GM18505 (cell line): Measurements from ENCODE around the gene PLPPR2.
"Not testable (repeated sequence)": the region's sequence is repeated elsewhere in the genome, so short reads cannot be mapped to it uniquely, and the experiment has no call there.

Source experiments
- ATAC-seq: cut with Tn5 transposase; IDR thresholded peaks from one replicate; pipeline ENCODE4 v1.9.1; 2021; ENCODE audit not compliant: unreplicated experiment
- POLR2A ChIP-seq: IDR thresholded peaks from 4 replicates; pipeline ENCODE4 v1.6.1; 2011; ENCODE audit warnings: borderline replicate concordance; ENCODE audit not compliant: insufficient read depth, insufficient read length; ENCODE audit errors: extremely low read depth

The PLPPR2 gene

DNA sequence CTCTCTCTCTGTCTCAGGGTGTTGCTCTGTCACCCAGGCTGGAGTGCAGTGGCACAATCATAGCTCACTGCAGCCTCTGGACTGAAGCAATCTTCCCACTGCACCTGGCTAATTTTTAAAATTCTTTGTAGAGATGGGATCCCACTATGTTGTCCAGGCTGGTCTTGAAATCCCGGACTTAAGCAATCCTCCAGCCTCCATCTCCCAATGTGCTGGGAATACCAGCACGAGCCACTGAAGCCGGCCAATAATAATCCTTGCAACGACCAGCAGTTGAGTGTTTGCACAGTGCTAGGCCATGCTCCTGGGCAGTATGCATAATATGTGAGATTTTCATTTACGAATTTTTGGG is 29.5 kb downstream of the PLPPR2 start:
- no peak for ATAC-seq
- no peak for TF ChIP-seq POLR2A

DNA sequence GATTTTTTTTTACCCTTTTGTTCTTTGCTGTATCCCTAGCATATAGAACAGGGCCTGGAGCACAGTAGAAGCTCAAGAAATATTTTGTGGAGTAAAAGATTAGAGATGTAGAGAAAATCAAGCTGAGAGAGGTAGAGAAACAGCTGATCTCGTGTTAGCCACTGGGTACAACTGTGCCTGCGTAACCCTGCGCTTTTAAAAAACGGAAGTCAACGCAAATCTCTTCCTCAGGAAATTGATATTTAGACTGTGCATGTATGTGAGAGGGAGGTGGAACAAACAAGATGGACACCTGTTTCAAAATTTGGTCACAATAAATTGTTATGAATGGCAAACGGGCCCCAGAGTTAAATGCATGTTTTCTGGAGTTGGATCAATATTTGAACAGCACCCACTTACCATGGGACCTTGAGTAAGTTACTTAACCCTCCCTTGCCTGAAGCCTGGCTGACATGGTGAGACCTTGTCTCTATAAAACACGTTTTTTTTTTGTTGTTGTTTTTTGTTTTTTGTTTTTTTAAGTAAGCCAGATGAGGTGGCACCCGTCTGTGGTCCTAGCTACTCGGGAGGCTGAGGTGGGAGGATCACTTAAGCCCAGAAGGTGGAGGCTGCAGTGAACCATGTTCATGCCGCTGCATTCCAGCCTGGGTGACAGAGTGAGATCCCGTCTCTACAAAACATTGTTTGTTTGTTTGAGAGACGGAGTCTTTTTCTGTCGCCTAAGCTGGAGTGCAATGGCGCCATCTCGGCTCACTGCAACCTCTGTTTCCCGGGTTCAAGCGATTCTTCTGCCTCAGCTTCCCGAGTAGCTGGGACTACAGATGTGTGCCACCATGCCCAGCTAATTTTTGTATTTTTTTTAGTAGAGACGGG is 32.2 kb downstream of the PLPPR2 start:
- no peak for ATAC-seq
- TF ChIP-seq POLR2A = no peak

- no peak for TF ChIP-seq POLR2A
- ATAC-seq = no peak
Observed at GRCh38 chr19:11390359-11390758, 35.1 kb downstream of the PLPPR2 start.

DNA sequence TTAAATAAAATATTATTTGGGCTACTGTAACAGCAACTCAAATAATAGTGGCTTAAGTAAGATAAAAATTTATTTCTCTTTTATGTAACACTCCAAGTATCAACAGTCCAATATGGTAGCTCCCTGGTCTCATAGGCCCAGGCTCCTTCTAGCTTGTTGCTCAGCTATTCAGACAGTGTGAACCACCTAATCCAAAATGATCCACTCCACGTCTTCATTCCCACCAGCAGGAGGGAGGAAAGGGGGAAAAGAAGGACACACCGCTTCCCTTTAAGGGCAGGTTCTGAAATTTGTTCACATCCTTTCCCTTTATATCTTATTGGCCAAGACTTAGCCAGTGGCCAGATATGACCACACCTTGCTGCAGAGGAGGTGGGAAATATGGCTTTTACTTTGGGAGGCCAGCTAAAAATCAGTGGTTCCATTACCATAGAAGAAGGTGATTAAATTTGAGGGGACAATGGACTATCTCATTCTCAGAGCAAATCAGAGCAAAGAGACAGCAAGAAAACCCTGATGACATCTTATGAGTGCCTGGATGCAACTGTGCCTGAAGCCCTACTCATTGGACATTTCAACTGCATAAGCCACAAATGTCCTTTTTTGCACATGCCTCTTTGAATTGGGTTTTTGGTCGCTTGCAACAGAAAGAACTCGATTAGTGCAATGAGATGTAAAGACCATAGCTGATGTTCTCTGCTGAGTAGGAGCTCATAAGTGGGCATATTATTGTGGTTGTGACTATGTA is 35.9 kb downstream of the PLPPR2 start:
- ATAC-seq = no peak
- TF ChIP-seq POLR2A = no peak

DNA sequence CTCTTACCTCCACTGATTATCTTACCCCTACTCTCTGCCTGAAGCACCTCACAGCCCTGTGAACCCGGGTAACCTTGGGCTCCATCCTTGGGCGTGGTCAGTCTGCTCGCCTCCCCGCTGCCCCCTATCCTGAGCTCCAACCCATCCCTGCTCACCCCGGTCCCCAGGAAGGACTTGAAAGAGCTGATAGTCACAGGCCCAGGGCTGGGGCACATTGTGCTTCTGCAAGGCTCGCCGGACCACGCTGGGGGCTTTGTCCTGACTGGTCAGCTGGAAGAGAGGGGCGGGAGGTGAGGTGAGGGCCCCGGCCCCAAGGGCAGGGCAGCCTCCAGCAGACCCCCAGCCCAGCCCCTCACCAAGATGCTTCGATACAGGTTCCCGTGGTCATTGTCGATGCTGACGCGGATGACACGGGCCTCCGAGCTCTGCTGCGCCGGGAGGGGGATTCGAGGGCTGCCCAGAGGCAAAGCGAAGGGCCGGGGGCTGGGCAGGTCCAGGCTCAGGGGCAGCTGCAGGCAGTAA is 41.9 kb downstream of the PLPPR2 start:
- no peak for ATAC-seq
- TF ChIP-seq POLR2A = no peak

- TF ChIP-seq POLR2A = no peak
- ATAC-seq = no peak
Observed at GRCh38 chr19:11399667-11400066, 44.4 kb downstream of the PLPPR2 start.

- no peak for TF ChIP-seq POLR2A
- ATAC-seq = no peak
Observed at GRCh38 chr19:11400798-11401197, 45.6 kb downstream of the PLPPR2 start.

- ATAC-seq = no peak
- no peak for TF ChIP-seq POLR2A
Observed at GRCh38 chr19:11401808-11402543, 46.7 kb downstream of the PLPPR2 start.

DNA sequence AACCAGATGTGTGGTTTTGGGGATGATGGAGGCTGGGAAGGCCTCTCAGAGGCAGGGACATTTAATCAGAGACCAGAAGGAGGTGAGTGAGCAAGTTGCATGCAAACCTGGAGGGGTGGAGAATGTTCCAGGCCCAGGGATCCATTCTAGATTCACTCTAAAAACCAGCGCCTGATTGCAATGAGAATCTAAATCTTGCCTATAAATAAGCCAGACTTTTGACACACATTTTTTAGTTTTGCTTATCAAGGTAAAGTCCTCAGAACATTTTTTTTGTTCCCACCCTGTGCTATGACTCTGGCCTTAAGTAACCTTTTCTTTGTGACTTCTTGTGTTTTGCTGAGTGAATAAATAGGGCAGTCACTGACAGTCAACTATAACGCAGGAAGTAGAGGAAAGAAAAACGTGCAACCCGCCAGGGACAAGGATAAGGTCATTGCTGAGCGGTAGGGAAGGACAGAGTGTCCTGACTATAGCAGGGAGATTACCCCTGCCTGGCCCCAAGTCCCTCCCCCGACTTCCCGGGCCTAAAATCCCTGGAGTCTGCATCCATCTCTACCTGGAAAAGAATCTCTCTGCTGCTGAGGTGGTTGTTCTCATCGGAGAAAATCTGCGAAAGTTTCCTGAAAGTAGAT is 49.5 kb downstream of the PLPPR2 start:
- no peak for ATAC-seq
- no peak for TF ChIP-seq POLR2A

GRCh38 chr19:11405846-11406643 is 50.8 kb downstream of the PLPPR2 start:
- TF ChIP-seq POLR2A = no peak
- no peak for ATAC-seq

DNA sequence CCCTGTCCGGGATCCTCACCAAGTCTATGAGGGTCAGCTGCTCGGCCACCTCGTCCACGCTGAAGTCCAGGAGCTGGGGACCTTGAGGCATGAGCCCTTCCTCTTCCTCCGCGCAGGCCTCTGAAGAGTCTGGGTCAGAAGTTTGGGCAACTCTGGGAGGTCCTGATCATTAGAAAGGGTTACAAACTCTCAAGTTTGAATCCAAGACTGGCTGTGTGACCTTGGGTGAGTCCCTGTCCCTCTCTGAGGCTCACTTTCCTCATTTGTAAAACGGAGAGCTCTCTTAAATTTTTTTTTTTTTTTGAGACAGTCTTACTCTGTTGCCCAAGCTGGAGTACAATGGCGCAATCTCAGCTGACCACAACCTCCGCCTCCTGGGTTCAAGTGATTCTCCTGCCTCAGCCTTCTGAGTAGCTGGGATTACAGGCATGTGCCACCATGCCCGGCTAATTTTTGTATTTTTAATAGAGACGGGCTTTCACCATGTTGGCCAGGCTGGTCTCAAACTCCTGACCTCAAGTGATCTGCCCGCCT is 51.5 kb downstream of the PLPPR2 start:
- ATAC-seq = not testable (repeated sequence)

DNA sequence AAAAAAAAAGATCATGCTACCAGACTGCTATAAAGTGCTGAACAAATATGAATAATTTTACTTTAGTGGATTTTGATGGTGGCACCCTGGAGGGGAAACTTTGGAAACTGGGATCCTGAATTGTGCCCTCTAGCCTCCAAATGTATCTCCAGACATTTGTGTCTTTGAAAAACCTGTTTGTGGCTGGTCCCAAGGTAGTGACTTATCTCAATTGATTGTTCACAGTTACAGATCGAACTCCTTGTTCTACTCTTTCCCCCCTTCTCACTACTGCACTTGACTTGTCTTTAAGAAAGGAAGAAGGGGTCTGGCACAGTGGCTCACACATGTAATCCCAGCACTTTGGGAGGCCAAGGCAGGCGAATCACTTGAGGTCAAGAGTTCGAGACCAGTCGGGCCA is 53.4 kb downstream of the PLPPR2 start:
- no peak for ATAC-seq
- TF ChIP-seq POLR2A = no peak
